NCI-H1694 (cell line): ENCODE measurements around the gene MRPL27.

Experiments
- DNase-seq: peaks from one replicate; lab custom pipeline; 2025; lab: John Stamatoyannopoulos, UW

The MRPL27 gene

DNA sequence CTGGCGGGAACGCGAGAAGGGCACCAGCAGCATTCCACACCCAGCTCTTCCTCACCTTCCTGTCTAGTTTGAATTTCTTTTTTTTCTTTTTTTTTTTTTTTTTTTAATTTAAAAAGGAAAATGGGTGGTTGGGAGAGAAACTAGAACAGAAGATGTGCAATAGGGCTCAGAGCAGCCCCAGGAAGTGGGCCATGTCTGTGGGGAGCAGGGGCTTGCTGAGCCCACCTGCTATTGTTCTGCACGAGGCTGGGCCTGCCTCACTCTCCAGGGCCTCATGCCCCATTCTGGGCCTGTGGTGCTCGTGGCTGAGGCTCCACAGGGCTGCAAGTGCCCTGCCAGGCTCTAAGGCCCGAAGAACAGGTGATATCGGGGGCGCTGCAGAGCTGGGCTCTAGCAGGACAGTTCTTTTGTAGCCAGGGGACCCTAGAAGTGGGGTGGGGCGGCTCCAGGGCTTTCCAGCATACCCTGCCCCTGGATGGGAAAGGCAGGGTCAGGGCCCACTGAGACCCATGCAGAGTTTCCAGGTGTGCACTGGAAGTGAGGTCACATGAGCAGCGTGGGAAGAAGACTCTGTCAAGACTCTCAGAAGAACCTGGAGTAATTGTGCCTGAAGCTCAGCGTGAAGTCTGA is 12.4 kb downstream of the MRPL27 start:
- DNase-seq = no peak

DNA sequence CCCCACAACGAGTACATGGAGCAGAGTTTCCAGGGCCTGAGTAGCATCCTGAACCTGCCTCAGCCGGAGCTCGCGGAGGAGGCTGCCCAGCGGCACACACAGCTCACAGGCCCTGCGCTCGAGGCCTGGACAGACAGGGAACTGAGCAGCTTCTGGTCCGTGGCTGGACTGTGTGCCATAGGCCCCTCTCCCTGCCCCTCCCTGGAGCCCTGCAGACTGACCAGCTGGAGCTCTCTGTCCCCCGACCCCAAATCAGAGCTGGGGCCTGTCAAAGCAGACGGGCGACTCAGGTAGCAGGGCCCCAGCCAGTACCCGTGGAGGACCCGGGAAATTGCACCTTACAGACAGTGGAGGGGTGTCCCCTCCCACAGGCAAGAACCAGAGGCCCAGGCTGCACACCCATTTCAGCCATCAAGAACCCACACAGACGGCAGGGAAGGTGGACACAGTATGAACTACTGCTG is 13.0 kb downstream of the MRPL27 start:
- DNase-seq = no peak

DNA sequence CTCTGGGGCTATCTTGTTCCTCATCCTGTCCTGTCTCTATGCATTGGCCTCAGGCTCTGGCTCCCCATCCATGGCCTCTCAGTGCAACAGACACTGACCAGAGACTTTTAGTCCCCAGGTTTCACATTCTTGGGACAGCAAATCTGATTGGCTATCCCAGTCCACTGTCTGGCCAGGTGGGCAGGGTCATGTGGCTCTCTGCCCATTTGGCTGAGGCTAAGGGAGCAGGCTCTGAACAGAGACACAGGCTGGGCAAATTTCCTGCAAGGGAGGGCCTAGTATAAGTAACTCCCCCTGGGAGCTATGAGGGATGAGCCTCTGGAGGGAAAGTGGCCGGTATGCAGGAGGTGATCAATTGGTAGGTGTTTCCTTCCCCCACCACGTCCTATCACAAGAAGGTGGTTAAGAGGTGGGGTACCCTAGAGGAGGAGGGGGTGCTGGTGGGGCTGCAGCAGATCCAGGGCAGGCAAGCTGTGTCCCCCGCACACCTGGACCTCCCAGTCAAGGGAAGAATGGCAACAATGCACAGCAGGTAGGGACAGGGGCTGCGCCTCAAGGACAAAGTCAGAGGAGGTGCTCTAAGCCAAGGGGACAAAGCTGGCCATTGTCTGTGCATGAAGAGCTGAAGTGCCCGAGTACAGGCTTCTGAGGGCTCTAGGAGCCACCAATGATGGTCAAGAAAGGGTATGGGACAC is 13.8 kb downstream of the MRPL27 start:
- DNase-seq = no peak

DNA sequence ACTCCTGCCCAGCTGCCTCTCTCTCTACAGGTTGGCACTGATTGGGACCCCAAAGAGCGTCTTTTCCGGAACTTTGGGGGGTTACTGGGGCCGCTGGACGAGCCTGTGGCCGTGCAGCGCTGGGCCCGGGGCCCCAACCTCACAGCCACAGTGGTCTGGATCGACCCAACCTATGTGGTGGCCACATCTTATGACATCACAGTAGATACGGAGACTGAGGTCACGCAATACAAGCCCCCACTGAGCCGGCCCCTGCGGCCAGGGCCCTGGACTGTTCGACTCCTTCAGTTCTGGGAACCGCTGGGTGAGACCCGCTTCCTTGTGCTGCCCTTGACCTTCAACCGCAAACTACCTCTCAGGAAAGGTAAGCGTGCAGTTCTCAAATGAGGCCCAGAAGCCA is 14.8 kb downstream of the MRPL27 start:
- no peak for DNase-seq

DNA sequence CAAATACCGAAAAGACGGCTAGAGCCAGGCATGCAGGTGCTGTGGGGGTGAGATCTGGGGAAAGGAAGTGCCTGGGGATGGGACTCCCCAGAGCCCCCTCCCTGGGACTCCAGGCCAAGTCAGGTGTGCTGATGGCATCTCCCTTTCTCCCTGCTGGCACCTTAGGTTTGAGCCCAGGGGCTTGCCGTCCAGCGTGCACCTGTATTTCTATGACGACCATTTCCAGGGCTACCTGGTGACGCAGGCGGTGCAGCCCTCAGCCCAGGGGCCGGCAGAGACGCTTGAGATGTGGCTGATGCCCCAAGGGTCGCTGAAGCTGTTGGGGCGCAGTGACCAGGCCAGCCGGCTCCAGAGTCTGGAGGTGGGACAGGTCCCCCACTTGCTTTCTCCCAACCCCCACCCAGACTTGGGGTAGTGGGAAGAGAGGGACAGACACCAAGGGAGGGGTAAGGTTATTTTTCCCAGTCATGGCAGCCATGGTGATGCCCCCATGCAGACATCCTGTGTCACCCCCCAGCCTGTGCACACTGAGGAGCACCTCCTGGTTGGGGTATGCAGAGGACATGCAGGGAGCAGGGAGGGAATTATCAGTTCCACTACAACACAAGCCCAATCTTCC is 16.0 kb downstream of the MRPL27 start:
- no peak for DNase-seq

DNA sequence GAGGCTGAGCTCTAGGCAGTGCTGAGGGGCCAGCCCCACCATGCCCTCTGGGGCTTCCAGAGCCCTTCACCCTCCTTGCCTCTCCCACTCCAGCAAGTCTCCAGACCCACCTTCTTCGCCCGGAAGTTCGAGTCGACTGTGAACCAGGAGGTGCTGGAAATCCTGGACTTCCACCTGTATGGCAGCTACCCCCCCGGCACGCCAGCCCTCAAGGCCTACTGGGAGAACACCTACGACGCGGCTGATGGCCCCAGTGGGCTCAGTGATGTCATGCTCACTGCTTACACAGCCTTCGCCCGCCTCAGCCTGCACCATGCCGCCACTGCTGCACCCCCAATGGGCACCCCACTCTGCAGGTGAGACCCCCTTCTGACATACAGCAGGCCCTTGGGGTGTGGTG is 16.6 kb downstream of the MRPL27 start:
- no peak for DNase-seq

DNA sequence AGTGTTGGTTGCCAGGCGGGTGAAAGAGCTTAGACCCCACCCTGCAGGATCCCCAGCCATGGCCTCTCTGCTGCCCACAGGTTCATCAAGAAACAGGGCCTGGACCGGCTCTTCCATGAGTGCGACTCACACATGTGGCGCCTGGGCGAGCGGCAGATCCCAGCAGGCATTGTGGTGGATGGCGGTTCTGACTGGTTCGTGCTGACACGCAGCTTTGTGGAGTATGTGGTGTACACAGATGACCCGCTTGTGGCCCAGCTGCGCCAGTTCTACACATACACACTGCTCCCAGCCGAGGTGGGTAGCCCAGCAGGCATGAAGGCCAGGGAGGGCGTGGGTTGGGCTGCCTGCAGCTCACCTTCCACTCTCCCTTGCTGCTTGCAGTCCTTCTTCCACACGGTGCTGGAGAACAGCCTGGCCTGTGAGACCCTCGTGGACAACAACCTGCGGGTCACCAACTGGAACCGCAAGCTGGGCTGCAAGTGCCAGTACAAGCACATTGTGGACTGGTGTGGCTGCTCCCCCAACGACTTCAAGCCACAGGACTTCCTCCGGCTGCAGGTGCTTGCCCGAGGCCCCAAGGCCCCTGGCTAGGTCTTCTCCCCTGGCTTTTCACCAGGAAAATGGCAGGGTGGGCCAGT is 17.2 kb downstream of the MRPL27 start:
- no peak for DNase-seq

DNA sequence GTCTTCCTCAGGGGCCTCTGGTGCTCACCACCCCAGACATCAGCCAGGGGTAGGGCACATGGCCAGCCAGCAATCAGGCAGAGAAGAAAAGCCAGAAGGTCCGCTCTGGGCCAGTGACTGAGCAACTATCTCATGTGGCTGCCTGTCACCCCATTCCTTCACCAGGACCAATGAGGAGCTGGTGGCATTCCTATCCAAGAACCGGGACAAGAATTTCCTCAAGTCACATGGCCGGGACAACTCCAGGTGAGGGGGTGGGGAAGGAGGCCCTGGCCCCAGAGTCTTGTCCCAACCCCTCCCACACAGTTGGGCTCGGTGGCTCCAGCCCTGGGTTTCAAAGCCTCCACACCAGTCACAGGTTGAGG is 17.7 kb downstream of the MRPL27 start:
- no peak for DNase-seq

DNA sequence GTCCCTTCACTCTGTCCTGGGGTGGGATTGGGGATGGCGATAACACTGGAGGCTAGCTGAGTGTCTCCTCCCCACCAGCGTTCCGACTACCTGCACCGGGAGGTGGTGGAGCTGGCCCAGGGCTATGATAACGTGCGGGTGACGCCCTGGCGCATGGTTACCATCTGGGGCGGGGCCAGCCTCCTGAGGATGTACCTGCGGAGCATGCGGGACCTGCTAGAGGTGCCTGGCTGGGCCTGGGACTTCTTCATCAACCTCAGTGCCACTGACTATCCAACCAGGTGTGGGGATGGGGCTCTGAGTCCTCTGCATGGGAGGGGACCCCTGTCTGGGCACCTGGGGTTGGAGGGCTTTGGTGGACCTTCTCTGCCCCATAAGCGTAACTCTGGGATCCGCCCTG is 18.2 kb downstream of the MRPL27 start:
- DNase-seq = no peak

DNA sequence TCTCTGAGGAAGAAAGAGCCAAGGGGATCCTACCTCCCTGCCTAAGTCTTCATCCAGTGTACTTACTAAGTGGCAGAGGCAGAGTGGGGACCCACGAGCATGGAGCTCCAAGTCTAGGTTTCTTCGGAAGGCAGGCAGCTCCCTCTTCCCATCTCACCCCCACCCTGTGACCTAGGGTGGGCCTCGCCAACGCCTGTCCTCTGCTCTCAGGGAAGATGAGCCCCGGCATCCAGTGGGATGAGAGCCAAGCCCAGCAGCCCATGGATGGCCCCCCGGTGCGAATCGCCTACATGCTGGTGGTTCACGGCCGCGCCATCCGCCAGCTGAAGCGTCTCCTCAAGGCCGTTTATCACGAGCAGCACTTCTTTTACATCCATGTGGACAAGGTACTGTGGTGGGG is 18.8 kb downstream of the MRPL27 start:
- DNase-seq = no peak

DNA sequence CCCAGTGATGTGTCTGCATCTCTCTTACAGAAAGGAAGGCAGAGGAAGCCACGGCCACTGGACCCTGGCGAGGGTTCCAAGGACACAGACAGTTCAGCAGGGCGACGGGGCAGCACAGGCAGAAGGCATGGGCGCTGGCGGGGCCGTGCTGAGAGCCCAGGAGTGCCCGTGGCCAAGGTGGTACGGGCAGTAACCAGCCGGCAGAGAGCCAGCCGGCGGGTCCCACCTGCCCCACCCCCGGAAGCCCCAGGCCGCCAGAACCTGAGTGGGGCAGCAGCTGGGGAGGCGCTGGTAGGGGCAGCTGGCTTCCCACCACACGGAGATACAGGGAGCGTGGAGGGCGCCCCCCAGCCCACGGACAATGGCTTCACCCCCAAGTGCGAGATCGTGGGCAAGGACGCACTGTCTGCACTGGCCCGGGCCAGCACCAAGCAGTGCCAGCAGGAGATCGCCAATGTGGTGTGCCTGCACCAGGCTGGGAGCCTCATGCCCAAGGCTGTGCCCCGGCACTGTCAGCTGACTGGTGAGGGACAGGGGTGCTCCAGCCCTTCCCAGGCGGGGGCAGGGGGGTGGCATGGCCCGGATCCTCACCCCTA is 19.3 kb downstream of the MRPL27 start:
- DNase-seq = no peak

DNA sequence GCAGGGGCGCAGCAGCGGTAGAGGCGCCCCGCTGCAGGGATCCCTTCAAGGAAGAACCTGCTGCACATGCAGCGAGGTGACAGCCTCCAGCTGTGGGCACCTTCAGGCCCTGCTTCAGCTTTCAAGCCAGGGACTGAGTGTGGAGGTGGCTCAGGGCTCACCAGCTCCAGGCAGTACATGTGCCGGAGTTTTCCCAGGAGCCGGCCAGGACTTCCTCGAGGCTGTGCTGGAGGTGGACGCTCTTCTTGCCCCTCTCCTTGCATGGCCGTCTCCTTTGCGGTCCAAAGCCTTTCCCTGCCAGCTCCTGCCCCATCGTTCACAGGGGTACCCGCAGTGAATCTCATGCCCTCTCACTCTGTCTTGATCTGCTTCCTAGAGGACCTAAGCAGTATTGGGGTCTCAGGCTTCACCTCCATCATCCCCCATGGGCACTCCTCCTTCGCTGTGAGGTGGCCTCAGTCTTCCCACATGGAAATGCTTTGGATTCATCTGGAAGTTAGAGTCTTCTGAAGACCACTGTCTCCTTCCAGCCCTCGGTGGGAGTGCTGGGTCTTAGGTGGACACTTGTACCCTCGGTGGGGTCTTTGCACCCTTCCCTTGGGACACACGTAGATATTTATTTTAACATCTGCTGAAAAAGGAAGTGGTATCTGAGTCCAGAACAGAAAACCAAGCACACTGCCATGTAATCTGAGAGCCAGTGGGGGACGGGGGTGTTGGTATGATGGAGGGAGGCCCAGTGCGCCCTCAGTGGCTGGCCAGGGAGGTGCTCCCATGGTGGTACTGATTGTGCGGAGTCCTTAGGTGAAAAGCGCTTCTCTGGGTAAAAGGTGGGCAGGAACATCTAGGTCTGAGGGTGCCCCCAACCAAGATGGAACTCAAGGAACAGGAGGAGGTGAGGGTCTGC is 20.0 kb downstream of the MRPL27 start:
- DNase-seq = no peak

DNA sequence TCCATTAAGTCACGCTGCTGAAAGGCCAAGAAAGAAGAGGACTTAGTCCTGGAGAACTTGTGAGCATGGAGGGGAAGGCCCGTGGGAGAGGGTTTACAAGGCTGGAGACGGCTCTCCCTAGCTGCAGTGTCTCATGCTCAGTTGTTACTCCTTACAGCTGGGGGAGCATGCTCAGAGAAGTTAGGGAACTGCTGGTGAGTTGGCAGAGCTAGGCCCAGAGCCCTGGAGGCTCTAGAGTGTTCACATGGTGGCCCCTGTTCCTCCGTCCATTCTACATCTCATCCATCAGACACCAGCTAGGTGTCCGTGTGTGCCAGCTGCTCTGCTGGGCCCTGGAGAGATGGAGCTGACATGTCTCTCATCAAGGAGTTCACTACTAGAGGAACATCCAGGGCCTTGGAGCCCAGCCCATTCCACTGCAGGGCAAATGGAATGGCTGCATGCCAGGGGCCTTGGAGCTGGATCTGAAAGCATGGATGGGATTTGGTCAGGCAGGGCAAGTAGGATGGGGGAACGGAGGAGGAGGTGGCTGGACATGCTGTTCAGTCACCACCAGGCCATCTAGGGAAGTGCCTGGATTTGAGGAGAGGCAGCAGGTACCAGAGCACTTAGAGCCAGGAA is 20.8 kb downstream of the MRPL27 start:
- no peak for DNase-seq

DNA sequence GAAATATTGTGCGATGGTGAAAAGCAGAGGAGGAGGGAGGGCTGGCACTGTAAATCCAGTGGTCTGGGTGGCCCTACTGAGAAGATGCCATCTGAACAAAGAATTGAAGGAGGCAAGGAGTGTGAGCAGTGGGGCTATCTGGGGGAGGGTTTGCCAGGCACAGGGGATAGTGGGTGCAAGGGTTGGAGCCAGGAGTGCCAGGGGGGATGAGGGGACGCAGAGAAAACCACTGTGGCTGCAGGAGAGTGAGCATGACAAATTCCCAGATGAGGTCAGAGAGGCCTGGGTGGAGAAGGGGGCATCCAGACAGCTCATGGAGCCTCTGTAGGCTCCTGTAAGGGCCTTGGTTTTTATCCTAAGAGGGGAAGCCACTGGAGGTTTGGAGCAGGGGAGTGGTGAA is 22.3 kb downstream of the MRPL27 start:
- DNase-seq = no peak

DNA sequence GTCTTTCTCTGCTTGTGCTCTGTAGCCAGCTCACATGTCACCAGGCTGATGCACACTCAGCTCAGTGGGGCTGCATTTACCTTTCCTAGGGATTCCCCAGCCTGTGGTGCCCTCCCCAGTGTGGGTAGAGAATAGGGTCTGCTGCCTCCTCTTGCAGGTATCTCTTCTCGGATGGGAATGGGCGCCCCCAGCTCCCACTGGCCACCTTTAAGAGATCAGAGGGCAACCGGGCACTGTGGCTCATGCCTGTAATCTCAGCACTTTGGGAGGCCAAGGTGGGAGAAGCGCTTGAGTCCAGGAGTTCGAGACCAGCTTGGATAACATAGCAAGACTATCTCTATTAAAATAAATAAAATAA is 23.8 kb downstream of the MRPL27 start:
- no peak for DNase-seq

DNA sequence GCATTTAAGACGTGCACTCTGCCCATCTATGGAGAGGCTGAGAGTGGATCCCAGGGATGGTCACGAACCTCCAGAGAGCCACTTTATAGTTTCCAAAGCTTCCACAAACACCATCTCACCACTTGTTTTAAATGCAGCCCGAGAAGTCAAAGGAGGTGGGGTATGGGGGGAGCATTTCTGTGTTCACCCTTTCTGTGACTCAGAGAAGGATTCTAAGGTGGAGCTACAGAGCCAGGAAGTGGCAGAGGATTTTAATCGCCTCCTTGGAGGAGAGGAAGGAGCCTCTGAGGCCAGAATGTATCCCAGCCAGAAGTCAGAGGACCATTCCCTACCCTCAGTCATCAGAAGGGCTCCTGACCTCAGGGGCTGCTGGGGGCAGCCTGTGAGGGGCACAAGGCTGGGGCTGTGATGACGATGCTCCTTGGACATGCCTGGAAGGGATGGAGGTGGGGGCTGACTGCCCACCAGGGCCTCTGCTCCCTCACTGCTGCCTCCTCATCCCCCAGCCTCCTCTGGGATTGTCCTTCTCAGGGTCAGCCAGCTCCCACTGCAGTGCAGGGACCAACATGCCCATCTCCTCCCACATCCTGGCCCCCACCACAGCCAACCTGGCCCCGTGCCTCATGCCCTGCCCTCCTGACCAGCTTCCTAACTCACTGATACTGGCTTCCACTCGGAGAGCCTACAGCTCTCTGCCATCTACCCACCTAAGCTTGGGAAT is 24.3 kb downstream of the MRPL27 start:
- DNase-seq = no peak

DNA sequence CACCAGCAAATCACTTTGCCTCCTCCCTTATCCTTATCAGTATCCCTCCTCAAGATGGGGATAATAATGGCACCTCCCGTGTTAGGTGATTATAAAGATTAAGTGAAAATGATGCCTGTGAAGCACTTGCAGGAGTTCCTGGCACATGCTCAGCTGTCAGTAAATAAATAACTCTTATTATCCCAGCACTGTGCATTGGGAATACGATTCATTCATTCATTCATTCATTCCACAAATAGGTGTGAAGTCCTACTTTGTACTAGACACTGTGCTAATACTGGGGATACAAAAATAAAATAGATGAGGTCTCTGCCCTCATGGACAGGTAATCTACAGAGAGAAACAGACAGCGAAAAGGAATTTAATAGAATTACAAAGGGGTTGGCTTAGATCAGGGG is 25.1 kb downstream of the MRPL27 start:
- no peak for DNase-seq

DNA sequence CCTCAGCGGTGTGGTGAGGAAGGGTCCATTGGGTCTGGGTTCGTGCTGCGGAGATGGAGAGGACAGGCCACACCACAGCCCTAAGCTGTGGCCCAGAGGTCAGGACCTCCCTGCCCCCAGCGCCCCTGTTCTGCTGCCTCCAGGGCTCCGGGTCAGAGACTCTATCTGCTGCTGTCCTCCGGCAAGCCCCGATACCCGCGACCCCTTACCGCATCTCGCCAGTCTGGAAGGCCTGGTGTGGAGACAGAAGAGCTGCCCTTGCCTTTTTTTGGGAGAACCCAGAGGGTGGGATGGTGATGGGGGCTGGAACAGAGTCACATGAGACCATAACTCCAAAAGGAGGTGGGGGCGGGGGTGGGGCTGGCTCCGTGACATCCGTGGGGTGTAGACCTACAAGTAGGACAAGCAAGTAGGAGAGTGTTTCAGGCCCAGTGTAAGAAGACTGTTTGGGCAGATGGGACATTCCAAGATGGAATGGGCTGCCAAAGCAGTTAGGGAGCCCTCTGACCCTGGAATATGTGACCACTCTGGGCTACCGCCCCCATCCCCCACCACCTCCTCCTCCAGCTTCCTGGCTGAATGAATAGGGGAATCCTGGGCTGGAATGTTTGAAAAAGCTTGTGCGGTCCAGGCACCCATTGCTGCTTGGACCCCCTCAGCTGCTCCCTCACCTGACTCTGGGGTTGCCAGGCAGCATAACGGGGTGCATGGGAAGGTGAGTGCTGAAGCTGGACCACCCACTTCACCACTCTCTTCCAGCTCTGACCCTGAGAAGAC is 25.7 kb downstream of the MRPL27 start:
- DNase-seq = no peak

DNA sequence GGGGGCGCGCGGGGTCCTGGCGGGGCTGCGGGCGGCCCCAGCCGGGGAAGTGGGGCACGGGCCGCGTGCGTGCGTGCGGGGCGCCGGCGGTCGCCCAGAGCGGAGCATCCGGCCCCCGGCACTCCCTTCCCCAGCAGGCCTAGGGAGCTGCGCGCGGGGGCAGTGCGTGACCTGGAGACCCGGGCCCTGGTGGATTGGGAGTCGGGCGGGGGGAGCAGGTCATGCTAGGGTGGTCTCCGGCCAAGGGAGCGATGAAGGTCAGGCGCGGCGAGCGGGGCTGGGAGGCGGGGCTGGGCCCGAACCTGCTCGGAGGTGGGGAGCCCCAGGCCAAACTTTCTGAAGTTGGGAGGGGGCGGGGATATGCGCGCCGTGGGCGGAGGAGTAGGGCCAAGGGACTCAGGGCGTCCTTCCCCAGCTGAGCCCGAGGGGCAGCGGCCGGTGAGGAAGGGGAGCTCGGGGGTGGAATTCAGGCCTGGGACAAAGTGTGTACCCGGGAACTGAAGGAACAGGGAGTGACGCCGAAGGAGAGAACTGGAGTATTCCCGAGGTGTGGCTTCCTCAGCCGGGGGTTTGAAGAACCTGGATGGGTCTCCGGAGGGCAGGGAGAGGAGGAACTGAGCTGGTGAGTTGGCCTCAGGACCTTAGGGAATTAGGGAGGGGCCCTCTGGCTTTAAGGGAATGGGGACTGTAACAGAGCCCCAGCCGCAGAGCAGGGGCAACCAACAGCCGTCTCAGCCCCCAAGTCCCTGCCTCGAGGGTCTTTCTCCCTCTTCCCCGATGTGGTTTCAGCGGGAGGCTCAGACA is 26.5 kb downstream of the MRPL27 start:
- DNase-seq = no peak
